ENCODE data around the gene PDE8B. TPM values are rescaled to one million over a fixed set of nuclear protein-coding genes. Genes with fewer than 3 reads are reported as not detected.

The PDE8B gene
- total and polyA plus RNA-seq, 12 donors: 1.1 to 6.8 (median 4.8) TPM

- TF ChIP-seq CTCF (IDR thresholded peaks at IDR 0.05): no peak
- TF ChIP-seq POLR2A (IDR thresholded peaks at IDR 0.05): no peak
- Histone ChIP-seq H3K4me1 (replicated peaks in 1 of 2) (no peaks in the 10 kb centered on the region), H3K27me3 (no peaks in the 10 kb centered on the region), H3K9me3 (replicated peaks in 1 of 3) (no peaks in the 10 kb centered on the region), H3K4me3 (no peak overlapping the region), H3K27ac (no peak overlapping the region), H3K36me3 (replicated peaks in 1 of 2) (peaks cover 0 to 8% of the 10 kb centered on the region in 2 donors)
- no peak for DNase-seq
- intact Hi-C loops (cut with DNase I): no loop called here
- 74 to 84% (median 82%) methylated on average over 1 of the region's 1 CpG for WGBS, 4 donors
Observed at GRCh38 chr5:77443670-77444069, 233.2 kb downstream of the PDE8B start.

- H3K4me3 ChIP-seq: no peak overlapping the region
- no peaks in the 10 kb centered on the region for H3K27me3 ChIP-seq
- no peaks in the 10 kb centered on the region for H3K4me1 ChIP-seq (replicated peaks in 1 of 2)
- DNase-seq: no peak
- peaks cover 0 to 8% of the 10 kb centered on the region in 2 donors for H3K36me3 ChIP-seq (replicated peaks in 1 of 2)
- no peak overlapping the region for H3K27ac ChIP-seq
- WGBS, 4 donors: 96 to 100% (median 99%) methylated on average over 1 of the region's 1 CpG
- intact Hi-C loops (cut with DNase I): no loop called here
- TF ChIP-seq POLR2A (IDR thresholded peaks at IDR 0.05) (no peak), CTCF (IDR thresholded peaks at IDR 0.05) (no peak)
- no peaks in the 10 kb centered on the region for H3K9me3 ChIP-seq (replicated peaks in 1 of 3)
Observed at GRCh38 chr5:77444356-77444755, 233.9 kb downstream of the PDE8B start.

- no peak overlapping the region for H3K4me3 ChIP-seq
- intact Hi-C loops (cut with DNase I): no loop called here
- no peaks in the 10 kb centered on the region for H3K9me3 ChIP-seq (replicated peaks in 1 of 3)
- TF ChIP-seq CTCF (IDR thresholded peaks at IDR 0.05): no peak
- no peak for TF ChIP-seq POLR2A (IDR thresholded peaks at IDR 0.05)
- no peak for DNase-seq
- 80 to 100% (median 98%) methylated on average over 1 of the region's 1 CpG for WGBS, 4 donors
- no peaks in the 10 kb centered on the region for H3K27me3 ChIP-seq
- no peaks in the 10 kb centered on the region for H3K4me1 ChIP-seq (replicated peaks in 1 of 2)
- no peak overlapping the region for H3K27ac ChIP-seq
- peaks cover 0 to 8% of the 10 kb centered on the region in 2 donors for H3K36me3 ChIP-seq (replicated peaks in 1 of 2)
Observed at GRCh38 chr5:77448831-77449230, 238.4 kb downstream of the PDE8B start.

GRCh38 chr5:77449277-77449676, 238.8 kb downstream of the PDE8B start:
- DNase-seq: peak in 1 of 7 donors; percentile 19
- Histone ChIP-seq H3K4me3 (no peak overlapping the region), H3K9me3 (replicated peaks in 1 of 3) (no peaks in the 10 kb centered on the region), H3K4me1 (replicated peaks in 1 of 2) (no peaks in the 10 kb centered on the region), H3K27me3 (no peaks in the 10 kb centered on the region), H3K36me3 (replicated peaks in 1 of 2) (peaks cover 0 to 8% of the 10 kb centered on the region in 2 donors), H3K27ac (peak overlapping the region in 1 of 5 donors; percentile 7)
- WGBS, 4 donors: 67 to 86% (median 76%) methylated on average over 1 of the region's 1 CpG
- TF ChIP-seq CTCF (IDR thresholded peaks at IDR 0.05) (no peak), POLR2A (IDR thresholded peaks at IDR 0.05) (no peak)
- intact Hi-C loops (cut with DNase I): no loop called here
